Left kidney (tissue), 8 donors: ENCODE results near the gene H3-3A. TPM values are rescaled to one million over a fixed set of nuclear protein-coding genes. Genes with fewer than 3 reads are reported as not detected.
A peak's percentile ranks its signal among the peaks of the same experiment; 100 is the strongest.

ENCODE experiments used
- DNase-seq: peaks from one replicate; pipeline ENCODE4 v3.0.0-alpha.2; 2013
- long read RNA-seq, 8 donors: transcript quantifications; one replicate each; lab custom pipeline, GENCODE V29; 2026
- polyA plus RNA-seq: library from polyadenylated mRNA; unstranded; fragments of 120-200 nt; gene quantifications from one replicate; pipeline ENCODE4 v1.2.1, GENCODE V29; 2013; ENCODE audit not compliant: insufficient read length

H3-3A gene
- 1,261 TPM for polyA plus RNA-seq
- long read RNA-seq, donor 1, transcript H3F3A-201 (3 exons, 1,308 nt) = minor isoform, 93 of 1,799 reads
- long read RNA-seq, donor 1, transcript H3F3A-203 (4 exons, 1,088 nt) = major isoform, 1,031 of 1,799 reads
- long read RNA-seq, donor 1, transcript H3F3A-202 (3 exons, 1,863 nt) = minor isoform, 26 of 1,799 reads
- long read RNA-seq, donor 1, partial matches to known transcripts = 588 of 1,799 reads
- long read RNA-seq, donor 1, other reads (novel, unspliced or antisense) = 60 of 1,799 reads
- long read RNA-seq, donor 2, transcript H3F3A-202 (3 exons, 1,863 nt) = minor isoform, 20 of 1,321 reads
- long read RNA-seq, donor 2, transcript H3F3A-203 (4 exons, 1,088 nt) = major isoform, 735 of 1,321 reads
- long read RNA-seq, donor 2, transcript H3F3A-201 (3 exons, 1,308 nt) = minor isoform, 47 of 1,321 reads
- long read RNA-seq, donor 2, partial matches to known transcripts = 485 of 1,321 reads
- long read RNA-seq, donor 2, other reads (novel, unspliced or antisense) = 34 of 1,321 reads
- long read RNA-seq, donor 3, transcript H3F3A-202 (3 exons, 1,863 nt) = minor isoform, 10 of 1,161 reads
- long read RNA-seq, donor 3, transcript H3F3A-203 (4 exons, 1,088 nt) = major isoform, 577 of 1,161 reads
- long read RNA-seq, donor 3, transcript H3F3A-201 (3 exons, 1,308 nt) = minor isoform, 51 of 1,161 reads
- long read RNA-seq, donor 3, partial matches to known transcripts = 494 of 1,161 reads
- long read RNA-seq, donor 3, other reads (novel, unspliced or antisense) = 29 of 1,161 reads
- long read RNA-seq, donor 4, transcript H3F3A-201 (3 exons, 1,308 nt) = minor isoform, 27 of 274 reads
- long read RNA-seq, donor 4, transcript H3F3A-203 (4 exons, 1,088 nt) = major isoform, 154 of 274 reads
- long read RNA-seq, donor 4, partial matches to known transcripts = 92 of 274 reads
- long read RNA-seq, donor 4, other reads (novel, unspliced or antisense) = 0 of 274 reads
- long read RNA-seq, donor 5, transcript H3F3A-201 (3 exons, 1,308 nt) = minor isoform, 88 of 1,519 reads
- long read RNA-seq, donor 5, transcript H3F3A-202 (3 exons, 1,863 nt) = minor isoform, 8 of 1,519 reads
- long read RNA-seq, donor 5, transcript H3F3A-203 (4 exons, 1,088 nt) = major isoform, 954 of 1,519 reads
- long read RNA-seq, donor 5, partial matches to known transcripts = 404 of 1,519 reads
- long read RNA-seq, donor 5, other reads (novel, unspliced or antisense) = 65 of 1,519 reads
- long read RNA-seq, donor 6, transcript H3F3A-203 (4 exons, 1,088 nt) = major isoform, 1,149 of 2,273 reads
- long read RNA-seq, donor 6, transcript H3F3A-202 (3 exons, 1,863 nt) = minor isoform, 27 of 2,273 reads
- long read RNA-seq, donor 6, transcript H3F3A-201 (3 exons, 1,308 nt) = minor isoform, 105 of 2,273 reads
- long read RNA-seq, donor 6, partial matches to known transcripts = 937 of 2,273 reads
- long read RNA-seq, donor 6, other reads (novel, unspliced or antisense) = 53 of 2,273 reads
- long read RNA-seq, donor 7, transcript H3F3A-202 (3 exons, 1,863 nt) = minor isoform, 41 of 2,343 reads
- long read RNA-seq, donor 7, transcript H3F3A-203 (4 exons, 1,088 nt) = major isoform, 1,277 of 2,343 reads
- long read RNA-seq, donor 7, transcript H3F3A-201 (3 exons, 1,308 nt) = minor isoform, 117 of 2,343 reads
- long read RNA-seq, donor 7, partial matches to known transcripts = 835 of 2,343 reads
- long read RNA-seq, donor 7, other reads (novel, unspliced or antisense) = 72 of 2,343 reads
- long read RNA-seq, donor 8, transcript H3F3A-203 (4 exons, 1,088 nt) = major isoform, 301 of 501 reads
- long read RNA-seq, donor 8, transcript H3F3A-202 (3 exons, 1,863 nt) = minor isoform, 11 of 501 reads
- long read RNA-seq, donor 8, transcript H3F3A-201 (3 exons, 1,308 nt) = minor isoform, 29 of 501 reads
- long read RNA-seq, donor 8, partial matches to known transcripts = 146 of 501 reads
- long read RNA-seq, donor 8, other reads (novel, unspliced or antisense) = 14 of 501 reads

GRCh38 chr1:226062558-226063223, at the start of gene H3-3A:
Gene H3-3A, plus strand, starts transcription at chr1:226062716. Its CDS starts 1,636 bp downstream, at chr1:226064352.
- peak; percentile 96 for DNase-seq

- no peak for DNase-seq
These were observed 45.4 kb upstream of the H3-3A start for GRCh38 chr1:226017070-226017469.

GRCh38 chr1:226019572-226019971, 42.9 kb upstream of the H3-3A start:
- DNase-seq = no peak

GRCh38 chr1:226021401-226021800, 41.1 kb upstream of the H3-3A start:
- DNase-seq = no peak

- no peak for DNase-seq
These were observed 40.7 kb upstream of the H3-3A start for GRCh38 chr1:226021801-226022200.

- no peak for DNase-seq
These were observed 38.8 kb upstream of the H3-3A start for GRCh38 chr1:226023735-226024134.

- DNase-seq = no peak
These were observed 35.7 kb upstream of the H3-3A start for GRCh38 chr1:226026833-226027232.

- no peak for DNase-seq
These were observed 34.8 kb upstream of the H3-3A start for GRCh38 chr1:226027538-226028217.

GRCh38 chr1:226029093-226029496, 33.4 kb upstream of the H3-3A start:
- no peak for DNase-seq

GRCh38 chr1:226029568-226030225, 32.8 kb upstream of the H3-3A start:
- DNase-seq = no peak

GRCh38 chr1:226033582-226033981, 28.9 kb upstream of the H3-3A start:
- no peak for DNase-seq

- no peak for DNase-seq
These were observed 28.5 kb upstream of the H3-3A start for GRCh38 chr1:226033991-226034390.

- DNase-seq = no peak
These were observed 28.0 kb upstream of the H3-3A start for GRCh38 chr1:226034482-226034881.

- DNase-seq = no peak
These were observed 26.6 kb upstream of the H3-3A start for GRCh38 chr1:226035915-226036314.

- no peak for DNase-seq
These were observed 23.9 kb upstream of the H3-3A start for GRCh38 chr1:226038661-226039060.

- no peak for DNase-seq
These were observed 21.1 kb upstream of the H3-3A start for GRCh38 chr1:226041419-226041818.

- DNase-seq = no peak
These were observed 17.9 kb upstream of the H3-3A start for GRCh38 chr1:226044514-226045101.

GRCh38 chr1:226046240-226046639, 16.3 kb upstream of the H3-3A start:
- DNase-seq = no peak
